SK-N-SH treated with all-trans-retinoic acid at 6 μM for 48 hours (cell line): Measurements from ENCODE around the gene TNFRSF1A.

Experiments used
- ATAC-seq: fragments of 200-7000 bp; cut with Tn5 transposase; 3 replicates; pipeline ENCODE4 v1.9.1; 2020; ENCODE audit warnings: mild to moderate bottlenecking, moderate library complexity
- BACH2 ChIP-seq: fragments of 250-450 bp; sonication (Bioruptor Pico); IDR thresholded peaks from 2 replicates; pipeline ENCODE4 v1.9.0; 2021; ENCODE audit warnings: mild to moderate bottlenecking, borderline replicate concordance
- CREB5 ChIP-seq: fragments of 250-450 bp; sonication (Bioruptor Pico); IDR thresholded peaks from 2 replicates; pipeline ENCODE4 v1.5.1; 2020; ENCODE audit warnings: low read depth, mild to moderate bottlenecking, moderate library complexity
- CSDC2 ChIP-seq: fragments of 250-450 bp; sonication (Bioruptor Pico); IDR thresholded peaks from 2 replicates; pipeline ENCODE4 v1.5.0; 2020; ENCODE audit warnings: mild to moderate bottlenecking, moderate library complexity
- CSRNP3 ChIP-seq: fragments of 250-450 bp; sonication (Bioruptor Pico); IDR thresholded peaks from 2 replicates; pipeline ENCODE4 v1.5.1; 2021; ENCODE audit warnings: mild to moderate bottlenecking, moderate library complexity
- ESRRG ChIP-seq: fragments of 250-450 bp; sonication (Bioruptor Pico); IDR thresholded peaks from 2 replicates; pipeline ENCODE4 v1.6.1; 2021; ENCODE audit warnings: mild to moderate bottlenecking
- ISL1 ChIP-seq: fragments of 250-450 bp; sonication (Bioruptor Pico); IDR thresholded peaks from 2 replicates; pipeline ENCODE4 v2.1.2; 2022; ENCODE audit warnings: mild to moderate bottlenecking, moderate library complexity
- OSR1 ChIP-seq: fragments of 250-450 bp; sonication (Bioruptor Pico); IDR thresholded peaks from 2 replicates; pipeline ENCODE4 v1.8.0; 2022; ENCODE audit warnings: moderate library complexity, mild to moderate bottlenecking, inconsistent platforms
- PATZ1 ChIP-seq: fragments of 250-450 bp; sonication (Bioruptor Pico); IDR thresholded peaks from 2 replicates; pipeline ENCODE4 v1.8.0; 2020; ENCODE audit warnings: mild to moderate bottlenecking, moderate library complexity, borderline replicate concordance
- POU6F1 ChIP-seq: fragments of 250-450 bp; sonication (Bioruptor Pico); IDR thresholded peaks from 2 replicates; pipeline ENCODE4 v1.8.0; 2021; ENCODE audit warnings: low read depth, mild to moderate bottlenecking, moderate library complexity, borderline replicate concordance
- PPARA ChIP-seq: fragments of 250-450 bp; sonication (Bioruptor Pico); IDR thresholded peaks from 2 replicates; pipeline ENCODE4 v1.5.0; 2020; ENCODE audit warnings: mild to moderate bottlenecking, borderline replicate concordance
- SNAI2 ChIP-seq: fragments of 250-450 bp; sonication (Bioruptor Pico); IDR thresholded peaks from 2 replicates; pipeline ENCODE4 v1.5.0; 2020; ENCODE audit warnings: mild to moderate bottlenecking, moderate library complexity
- TCF4 ChIP-seq: fragments of 250-450 bp; sonication (Bioruptor Pico); IDR thresholded peaks from 2 replicates; pipeline ENCODE4 v1.8.0; 2021; ENCODE audit warnings: mild to moderate bottlenecking, moderate library complexity, borderline replicate concordance
- TOX ChIP-seq: fragments of 250-450 bp; sonication (Bioruptor Pico); IDR thresholded peaks from 2 replicates; pipeline ENCODE4 v1.8.0; 2021; ENCODE audit warnings: mild to moderate bottlenecking, moderate library complexity, borderline replicate concordance
- TSHZ2 ChIP-seq: fragments of 250-450 bp; sonication (Bioruptor Pico); IDR thresholded peaks from 2 replicates; pipeline ENCODE4 v1.5.0; 2020; ENCODE audit warnings: mild to moderate bottlenecking, moderate library complexity
- ZFP3 ChIP-seq: fragments of 250-450 bp; sonication (Bioruptor Pico); IDR thresholded peaks from 2 replicates; pipeline ENCODE4 v1.5.0; 2020; ENCODE audit warnings: mild to moderate bottlenecking, moderate library complexity
- ZFP30 ChIP-seq: fragments of 450-650 bp; formaldehyde crosslinking; IDR thresholded peaks from 2 replicates; pipeline ENCODE4 v1.5.0; 2022; ENCODE audit warnings: mild to moderate bottlenecking, moderate library complexity
- ZNF565 ChIP-seq: fragments of 450-650 bp; formaldehyde crosslinking; conservative IDR thresholded peaks from 2 replicates; pipeline ENCODE4 v1.5.0; 2020; ENCODE audit warnings: low read depth, mild to moderate bottlenecking, moderate library complexity
- ZNF70 ChIP-seq: fragments of 450-650 bp; formaldehyde crosslinking; IDR thresholded peaks from 2 replicates; pipeline ENCODE4 v1.5.0; 2020; ENCODE audit warnings: mild to moderate bottlenecking, moderate library complexity
- ZNF8 ChIP-seq: fragments of 450-650 bp; formaldehyde crosslinking; IDR thresholded peaks from 2 replicates; pipeline ENCODE4 v1.5.0; 2020; ENCODE audit warnings: mild to moderate bottlenecking, moderate library complexity

The TNFRSF1A gene

GRCh38 chr12:6368906-6369525, 27.1 kb upstream of the TNFRSF1A start (continued):
- TF ChIP-seq ISL1 (CRISPR knock-in tag), result no peak
- no peak for TF ChIP-seq OSR1 (CRISPR knock-in tag)
- no peak for TF ChIP-seq BACH2 (CRISPR knock-in tag)
- TF ChIP-seq CSDC2 (CRISPR knock-in tag), result no peak
- no peak for TF ChIP-seq TCF4 (CRISPR knock-in tag)

GRCh38 chr12:6367969-6368892, 26.4 kb upstream of the TNFRSF1A start:
- TF ChIP-seq ZFP3 (no peak), ZNF8 (CRISPR knock-in tag) (no peak), TCF4 (CRISPR knock-in tag) (no peak), PATZ1 (no peak), CREB5 (CRISPR knock-in tag) (no peak), ZNF70 (no peak)
- ATAC-seq, result no peak

GRCh38 chr12:6367065-6367968, 25.4 kb upstream of the TNFRSF1A start:
- no peak for ATAC-seq
- no peak for TF ChIP-seq CSRNP3 (CRISPR knock-in tag)
- no peak for TF ChIP-seq PPARA (CRISPR knock-in tag)
- TF ChIP-seq CREB5 (CRISPR knock-in tag), result no peak
- no peak for TF ChIP-seq PATZ1
- TF ChIP-seq ZFP3, result no peak
- no peak for TF ChIP-seq ZFP30 (CRISPR knock-in tag)
- no peak for TF ChIP-seq ZNF565 (CRISPR knock-in tag)
- no peak for TF ChIP-seq BACH2 (CRISPR knock-in tag)
- TF ChIP-seq ISL1 (CRISPR knock-in tag), result no peak
- TF ChIP-seq ZNF70, result no peak
- no peak for TF ChIP-seq POU6F1
- TF ChIP-seq TCF4 (CRISPR knock-in tag), result no peak
- TF ChIP-seq SNAI2, result no peak
- TF ChIP-seq TSHZ2 (CRISPR knock-in tag), result no peak
- TF ChIP-seq ZNF8 (CRISPR knock-in tag), result no peak
- no peak for TF ChIP-seq CSDC2 (CRISPR knock-in tag)
- TF ChIP-seq ESRRG (CRISPR knock-in tag), result no peak
- TF ChIP-seq TOX (CRISPR knock-in tag), result no peak
- TF ChIP-seq, all 23 proteins: peak for 0
